IMR-90 (cell line): ENCODE measurements around the gene NLGN1.

Experiments
- CHD1 ChIP-seq: IDR thresholded peaks from 2 replicates; pipeline ENCODE4 v1.6.1; 2012; ENCODE audit warnings: low read depth, low read length, improper control_type of control experiment
- RFX5 ChIP-seq: IDR thresholded peaks from 2 replicates; pipeline ENCODE4 v1.8.0; 2012; ENCODE audit warnings: low read depth, mild to moderate bottlenecking, low read length, moderate library complexity
- TF ChIP-seq, protein P1 (sequence below): conservative IDR thresholded peaks from 2 replicates; pipeline ENCODE4 v1.5.1; 2012; ENCODE audit warnings: mild to moderate bottlenecking, low read depth, low read length, improper control_type of control experiment

DNA sequence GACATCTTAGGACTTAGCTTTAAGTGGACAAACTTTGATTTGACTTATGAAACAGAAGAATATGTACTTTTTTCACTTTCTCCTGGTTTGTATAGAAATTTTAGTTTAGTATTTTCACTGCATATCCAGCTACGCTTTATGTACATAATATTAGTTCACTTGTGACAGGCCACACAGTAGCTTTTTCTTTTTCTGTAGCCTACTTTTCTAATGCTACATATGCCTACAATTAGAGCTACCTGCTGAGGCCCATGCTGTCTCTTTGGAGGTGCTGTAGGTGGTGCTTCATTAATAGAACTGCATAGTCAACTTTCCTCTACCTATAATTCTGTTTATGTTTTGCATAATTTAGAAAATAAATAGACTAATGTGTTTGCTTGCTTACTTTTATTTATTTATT lies 191.6 kb downstream of the NLGN1 start:
- TF ChIP-seq RFX5: no peak
- TF ChIP-seq, protein P1, sequence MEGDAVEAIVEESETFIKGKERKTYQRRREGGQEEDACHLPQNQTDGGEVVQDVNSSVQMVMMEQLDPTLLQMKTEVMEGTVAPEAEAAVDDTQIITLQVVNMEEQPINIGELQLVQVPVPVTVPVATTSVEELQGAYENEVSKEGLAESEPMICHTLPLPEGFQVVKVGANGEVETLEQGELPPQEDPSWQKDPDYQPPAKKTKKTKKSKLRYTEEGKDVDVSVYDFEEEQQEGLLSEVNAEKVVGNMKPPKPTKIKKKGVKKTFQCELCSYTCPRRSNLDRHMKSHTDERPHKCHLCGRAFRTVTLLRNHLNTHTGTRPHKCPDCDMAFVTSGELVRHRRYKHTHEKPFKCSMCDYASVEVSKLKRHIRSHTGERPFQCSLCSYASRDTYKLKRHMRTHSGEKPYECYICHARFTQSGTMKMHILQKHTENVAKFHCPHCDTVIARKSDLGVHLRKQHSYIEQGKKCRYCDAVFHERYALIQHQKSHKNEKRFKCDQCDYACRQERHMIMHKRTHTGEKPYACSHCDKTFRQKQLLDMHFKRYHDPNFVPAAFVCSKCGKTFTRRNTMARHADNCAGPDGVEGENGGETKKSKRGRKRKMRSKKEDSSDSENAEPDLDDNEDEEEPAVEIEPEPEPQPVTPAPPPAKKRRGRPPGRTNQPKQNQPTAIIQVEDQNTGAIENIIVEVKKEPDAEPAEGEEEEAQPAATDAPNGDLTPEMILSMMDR: no peak
- TF ChIP-seq CHD1: no peak
